Osteocyte (in vitro differentiated cells): ENCODE data around the gene FAM3A. TPM values are rescaled to one million over a fixed set of nuclear protein-coding genes. Genes with fewer than 3 reads are reported as not detected.

Source experiments
- DNase-seq: peaks from one replicate; pipeline ENCODE4 v3.0.0; 2021; ENCODE audit warnings: mixed read lengths; ENCODE audit not compliant: unreplicated experiment; ENCODE audit errors: extremely low spot score
- H3K27ac Mint-ChIP-seq: one replicate; pipeline ENCODE4 v1.8.0; 2021; ENCODE audit warnings: mild to moderate bottlenecking, mixed read lengths; ENCODE audit not compliant: unreplicated experiment
- H3K27me3 Mint-ChIP-seq: one replicate; pipeline ENCODE4 v1.8.0; 2021; ENCODE audit warnings: mixed read lengths; ENCODE audit not compliant: unreplicated experiment
- H3K36me3 Mint-ChIP-seq: one replicate; pipeline ENCODE4 v1.8.0; 2021; ENCODE audit warnings: mixed read lengths; ENCODE audit not compliant: unreplicated experiment
- H3K4me1 Mint-ChIP-seq: one replicate; pipeline ENCODE4 v1.8.0; 2021; ENCODE audit warnings: mixed read lengths; ENCODE audit not compliant: unreplicated experiment
- H3K4me3 Mint-ChIP-seq: one replicate; pipeline ENCODE4 v1.8.0; 2021; ENCODE audit warnings: mild to moderate bottlenecking, moderate library complexity, mixed read lengths; ENCODE audit not compliant: unreplicated experiment
- H3K9me3 Mint-ChIP-seq: one replicate; pipeline ENCODE4 v1.8.0; 2021; ENCODE audit warnings: mixed read lengths; ENCODE audit not compliant: unreplicated experiment
- CTCF ChIP-seq: fragments of 200-600 bp; sonication (generic); IDR thresholded peaks from 2 replicates; pipeline ENCODE4 v1.5.0; 2021; ENCODE audit warnings: antibody characterized with exemption, mild to moderate bottlenecking, moderate library complexity
- total RNA-seq: library from RNA; stranded (reverse); gene quantifications from 2 replicates; pipeline ENCODE4 v1.2.1, GENCODE V29; 2021

Gene FAM3A
- total RNA-seq, 1 donor from 2014 or later: 40.4 TPM

- peaks cover 4% of the 10 kb centered on the region for H3K4me1 Mint-ChIP-seq
- DNase-seq: no peak
- TF ChIP-seq CTCF: no peak
- no peak overlapping the region for H3K4me3 Mint-ChIP-seq
- H3K27ac Mint-ChIP-seq: no peak overlapping the region
- no peaks in the 10 kb centered on the region for H3K36me3 Mint-ChIP-seq
- no peaks in the 10 kb centered on the region for H3K9me3 Mint-ChIP-seq
- no peaks in the 10 kb centered on the region for H3K27me3 Mint-ChIP-seq
These were observed 34.0 kb downstream of the FAM3A start for GRCh38 chrX:154481911-154482601.

- TF ChIP-seq CTCF: no peak
- Mint-ChIP-seq H3K4me1 (peaks cover 2% of the 10 kb centered on the region), H3K27me3 (no peaks in the 10 kb centered on the region), H3K4me3 (no peak overlapping the region), H3K36me3 (no peaks in the 10 kb centered on the region), H3K9me3 (no peaks in the 10 kb centered on the region), H3K27ac (no peak overlapping the region)
- no peak for DNase-seq
These were observed 34.8 kb downstream of the FAM3A start for GRCh38 chrX:154481195-154481594.

GRCh38 chrX:154478728-154479622 is 37.1 kb downstream of the FAM3A start, which contains the start of gene LAGE3:
LAGE3 (minus strand) TSS chrX:154479281; CDS start chrX:154478915, 366 bp downstream.
- Mint-ChIP-seq H3K36me3 (peaks cover under 1% of the 10 kb centered on the region), H3K9me3 (no peaks in the 10 kb centered on the region)
- DNase-seq: peak; percentile 97

GRCh38 chrX:154477891-154478477 is 38.0 kb downstream of the FAM3A start:
- no peaks in the 10 kb centered on the region for H3K27me3 Mint-ChIP-seq
- peaks cover 2% of the 10 kb centered on the region for H3K4me1 Mint-ChIP-seq
- peaks cover 6% of the 10 kb centered on the region for H3K36me3 Mint-ChIP-seq
- no peak for TF ChIP-seq CTCF
- peak overlapping the region; percentile 62 for H3K27ac Mint-ChIP-seq
- H3K9me3 Mint-ChIP-seq: no peaks in the 10 kb centered on the region
- peak overlapping the region; percentile 76 for H3K4me3 Mint-ChIP-seq
- DNase-seq: peak; percentile 83

More at GRCh38 chrX:154478728-154479622, 37.1 kb downstream of the FAM3A start, which contains the start of gene LAGE3:
- TF ChIP-seq CTCF: no peak
- peak within 1 kb of the TSS; percentile 62 for H3K27ac Mint-ChIP-seq
- H3K4me3 Mint-ChIP-seq: peak within 1 kb of the TSS; percentile 76
- peaks cover 2% of the 10 kb centered on the region for H3K4me1 Mint-ChIP-seq
- no peaks in the 10 kb centered on the region for H3K27me3 Mint-ChIP-seq
